Activated CD4-positive, alpha-beta T cell treated with anti-CD3 and anti-CD28 coated beads, Interleukin-2, amount 50 U/mL, for 48 hours (primary cell): ENCODE results near the gene AREL1.
"Not testable (repeated sequence)": the region's sequence is repeated elsewhere in the genome, so short reads cannot be mapped to it uniquely, and the experiment has no call there.

Experiments
- DNase-seq, 2 experiments: peaks; one replicate each; pipeline ENCODE4 v3.0.0-alpha.2; 2020

AREL1 gene, protein sequence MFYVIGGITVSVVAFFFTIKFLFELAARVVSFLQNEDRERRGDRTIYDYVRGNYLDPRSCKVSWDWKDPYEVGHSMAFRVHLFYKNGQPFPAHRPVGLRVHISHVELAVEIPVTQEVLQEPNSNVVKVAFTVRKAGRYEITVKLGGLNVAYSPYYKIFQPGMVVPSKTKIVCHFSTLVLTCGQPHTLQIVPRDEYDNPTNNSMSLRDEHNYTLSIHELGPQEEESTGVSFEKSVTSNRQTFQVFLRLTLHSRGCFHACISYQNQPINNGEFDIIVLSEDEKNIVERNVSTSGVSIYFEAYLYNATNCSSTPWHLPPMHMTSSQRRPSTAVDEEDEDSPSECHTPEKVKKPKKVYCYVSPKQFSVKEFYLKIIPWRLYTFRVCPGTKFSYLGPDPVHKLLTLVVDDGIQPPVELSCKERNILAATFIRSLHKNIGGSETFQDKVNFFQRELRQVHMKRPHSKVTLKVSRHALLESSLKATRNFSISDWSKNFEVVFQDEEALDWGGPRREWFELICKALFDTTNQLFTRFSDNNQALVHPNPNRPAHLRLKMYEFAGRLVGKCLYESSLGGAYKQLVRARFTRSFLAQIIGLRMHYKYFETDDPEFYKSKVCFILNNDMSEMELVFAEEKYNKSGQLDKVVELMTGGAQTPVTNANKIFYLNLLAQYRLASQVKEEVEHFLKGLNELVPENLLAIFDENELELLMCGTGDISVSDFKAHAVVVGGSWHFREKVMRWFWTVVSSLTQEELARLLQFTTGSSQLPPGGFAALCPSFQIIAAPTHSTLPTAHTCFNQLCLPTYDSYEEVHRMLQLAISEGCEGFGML

DNA sequence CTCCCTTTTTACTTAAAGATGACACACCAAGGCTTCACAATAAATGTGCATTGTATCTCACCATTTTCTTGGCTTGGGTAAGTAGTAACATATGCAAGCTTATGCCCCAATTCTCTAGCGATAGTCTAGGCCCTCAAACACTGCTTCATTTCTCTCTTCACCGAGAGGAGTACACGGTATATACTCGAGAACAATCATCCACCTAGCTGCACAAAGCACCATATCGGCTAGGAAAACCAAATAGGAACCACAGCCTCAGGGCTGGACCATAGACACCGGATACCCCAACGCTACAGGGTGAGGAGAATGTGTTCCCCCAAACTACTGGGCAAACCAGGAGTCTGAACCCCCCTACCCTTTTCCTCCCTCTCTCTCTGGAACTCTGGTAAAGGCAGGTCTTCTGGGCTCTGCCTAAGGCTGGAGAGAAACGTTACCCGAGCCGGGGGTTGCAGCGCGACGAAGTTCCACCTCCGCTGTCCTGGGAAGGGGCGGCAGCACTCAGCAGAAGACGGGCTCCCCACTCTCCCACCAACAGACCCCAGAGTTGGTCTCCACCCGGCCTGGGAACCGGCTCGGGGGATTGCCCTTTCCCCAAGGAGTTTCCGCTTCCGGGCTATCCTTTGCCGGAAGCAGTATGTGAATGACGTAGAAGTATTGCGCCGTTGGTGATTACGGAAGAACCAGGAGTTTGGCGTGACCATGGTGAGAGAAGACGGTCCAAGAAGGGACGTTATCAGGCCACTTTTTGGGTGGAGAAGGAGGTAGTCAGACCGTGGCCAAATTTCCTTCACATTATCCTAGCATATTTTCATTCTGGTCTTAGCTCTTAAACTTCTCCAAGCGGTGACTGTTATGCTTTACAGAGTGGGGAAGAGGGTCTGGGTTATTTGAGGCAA, at the start of gene AREL1, which contains the start of gene FCF1:
Gene AREL1, minus strand, starts transcription at position 582 of the 896 bp plus-strand sequence. CDS start 27,465 bp downstream, outside the sequence.
Gene FCF1, plus strand, starts transcription at position 646 of the 896 bp plus-strand sequence. Its CDS starts 54 bp downstream, at position 700.
- DNase-seq: peak; percentile 75 to 82

DNA sequence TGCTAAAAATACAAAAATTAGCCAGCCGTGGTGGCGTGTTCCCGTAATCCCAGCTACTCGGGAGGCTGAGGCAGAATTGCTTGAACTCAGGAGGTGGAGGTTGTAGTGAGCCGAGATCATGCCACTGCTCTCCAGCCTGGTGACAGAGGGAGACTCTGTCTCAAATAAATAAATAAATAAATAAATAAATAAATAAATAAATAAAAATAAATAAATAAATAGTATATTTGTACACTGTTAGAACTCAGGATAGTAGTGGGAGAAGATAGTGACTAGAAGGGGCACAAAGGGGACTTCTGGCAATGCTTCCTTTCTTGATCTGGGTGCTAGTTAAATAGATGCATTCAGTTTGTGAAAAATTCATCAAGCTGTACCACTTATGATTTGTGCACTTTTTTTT, 45.6 kb upstream of the AREL1 start:
- DNase-seq: not testable (repeated sequence)

DNA sequence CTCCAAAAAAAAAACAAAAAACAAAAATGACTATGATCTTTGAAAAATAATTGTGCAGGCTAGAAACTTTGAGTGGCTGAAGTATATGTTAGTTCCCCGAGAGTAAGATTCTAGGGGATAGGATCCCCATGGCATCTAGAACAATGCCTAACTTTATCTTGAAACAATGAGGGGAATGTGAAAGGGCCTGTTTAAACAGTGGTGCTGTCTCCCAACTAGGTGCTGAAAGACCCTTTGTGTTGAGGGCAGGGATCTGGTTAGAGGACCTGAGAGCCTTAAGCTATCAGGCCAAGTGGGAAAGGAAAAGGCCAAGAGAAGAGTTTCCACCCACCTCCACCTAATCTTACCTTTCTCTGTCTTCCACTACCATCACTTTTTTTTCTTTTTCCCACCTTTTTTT, 43.4 kb upstream of the AREL1 start:
- DNase-seq: no peak

DNA sequence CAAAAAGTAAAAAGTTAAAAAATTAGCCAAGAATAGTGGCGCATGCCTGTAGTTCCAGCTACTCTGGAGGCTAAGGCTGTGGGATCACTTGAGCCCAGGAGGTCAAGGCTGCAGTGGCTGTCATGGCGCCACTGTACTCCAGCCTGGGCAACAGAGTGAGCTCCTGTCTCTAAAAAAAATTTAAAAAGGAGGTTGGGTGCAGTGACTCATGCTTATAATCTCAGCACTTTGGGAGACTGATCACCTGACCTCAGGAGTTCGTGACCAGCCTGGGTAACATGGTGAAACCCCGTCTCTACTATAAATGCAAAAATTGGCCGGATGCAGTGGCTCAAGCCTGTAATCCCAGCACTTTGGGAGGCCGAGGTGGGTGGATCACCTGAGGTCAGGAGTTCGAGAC, 42.0 kb upstream of the AREL1 start:
- DNase-seq: no peak

DNA sequence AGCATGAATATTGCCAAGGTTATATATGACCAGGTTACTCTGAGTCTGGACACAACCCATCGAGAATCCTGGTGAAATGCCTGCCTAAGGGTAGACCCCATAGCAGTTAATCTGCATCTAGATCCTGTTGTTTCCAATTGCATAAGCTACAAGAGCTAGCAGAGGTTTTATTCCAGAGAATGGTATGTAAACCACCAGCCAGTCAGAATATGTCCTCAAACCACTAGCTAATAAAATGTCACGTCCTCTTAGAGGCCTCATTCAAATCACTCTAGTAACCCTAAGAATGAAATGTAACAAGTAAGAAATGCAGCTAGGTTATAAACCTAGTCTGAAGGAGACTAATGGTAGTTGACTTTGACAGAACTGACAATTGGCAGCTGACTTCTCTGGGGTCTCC, 41.3 kb upstream of the AREL1 start:
- no peak for DNase-seq

DNA sequence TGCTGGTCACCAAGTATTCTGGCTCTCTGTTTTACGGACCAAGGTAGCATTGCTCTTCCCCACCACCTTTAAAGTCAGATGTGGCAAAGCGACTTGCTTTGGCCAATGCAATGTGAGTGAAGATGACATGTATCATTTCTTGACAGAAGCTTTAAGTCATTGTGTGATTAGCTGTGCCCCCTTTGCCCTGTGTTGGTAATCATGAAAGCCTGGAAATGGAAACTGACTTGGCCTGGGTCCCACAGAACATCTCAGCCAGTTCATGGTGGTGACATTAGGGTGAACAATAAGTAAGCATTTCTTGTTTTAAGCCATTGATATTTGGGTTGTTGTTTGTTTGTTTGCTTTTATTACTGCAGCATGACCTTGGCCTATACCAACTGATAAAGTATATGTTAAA, 34.4 kb upstream of the AREL1 start:
- no peak for DNase-seq

DNA sequence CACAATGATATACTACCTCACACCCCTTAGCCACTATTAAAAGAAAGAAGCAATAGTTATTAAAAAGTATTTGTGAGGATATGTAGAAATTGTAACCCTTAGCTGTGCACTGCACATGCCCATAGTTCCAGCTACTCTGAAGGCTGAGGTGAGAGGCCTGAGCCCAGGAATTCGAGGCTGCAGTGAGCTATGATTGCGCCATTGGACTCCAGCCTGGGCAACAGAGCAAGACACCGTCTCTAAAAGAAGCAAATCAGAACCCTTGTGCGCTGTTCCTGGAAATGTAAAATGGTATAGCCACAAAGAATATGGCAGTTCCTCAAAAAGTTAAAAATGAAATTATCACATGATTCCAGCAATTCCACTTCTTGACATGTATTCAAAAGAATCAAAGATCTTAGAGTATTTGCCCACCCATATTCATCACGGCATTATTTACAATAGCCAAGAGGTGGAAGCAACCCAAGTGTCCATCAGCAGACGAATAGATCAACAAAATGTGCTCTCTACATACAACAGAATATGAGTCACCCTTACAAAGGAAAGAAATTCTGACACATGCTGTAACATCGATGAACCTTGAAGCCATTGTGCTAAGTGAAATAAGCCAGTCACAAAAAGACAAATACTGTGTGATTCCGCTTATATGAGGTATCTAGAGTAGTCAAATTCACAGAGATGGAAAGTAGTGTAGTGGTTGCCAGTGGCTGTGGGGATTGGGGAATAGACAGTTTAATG, 26.6 kb upstream of the AREL1 start:
- DNase-seq: no peak

DNA sequence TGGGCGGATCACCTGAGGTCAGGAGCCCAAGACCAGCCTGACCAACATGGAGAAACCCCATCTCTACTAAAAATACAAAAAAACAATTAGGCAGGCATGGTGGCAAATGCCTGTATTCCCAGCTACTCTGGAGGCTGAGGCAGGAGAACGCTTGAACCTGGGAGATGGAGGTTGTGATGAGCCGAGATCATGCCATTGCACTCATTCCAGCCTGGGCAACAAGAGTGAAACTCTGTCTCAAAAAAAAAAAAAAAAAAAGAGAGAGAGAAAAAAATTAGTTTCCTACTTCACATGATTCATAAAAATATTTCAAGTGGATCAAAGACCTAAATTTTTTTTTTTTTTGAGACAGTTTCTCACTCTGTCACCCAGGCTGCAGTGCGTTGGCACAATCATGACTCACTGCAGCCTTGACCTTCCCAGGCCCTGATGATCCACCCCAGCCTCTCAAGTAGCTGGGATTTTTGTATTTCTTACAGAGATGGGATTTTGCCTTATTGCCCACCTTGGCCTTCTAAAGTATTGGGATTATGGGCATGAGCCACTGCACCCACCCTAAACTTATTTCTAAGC, 25.0 kb upstream of the AREL1 start:
- DNase-seq: no peak

DNA sequence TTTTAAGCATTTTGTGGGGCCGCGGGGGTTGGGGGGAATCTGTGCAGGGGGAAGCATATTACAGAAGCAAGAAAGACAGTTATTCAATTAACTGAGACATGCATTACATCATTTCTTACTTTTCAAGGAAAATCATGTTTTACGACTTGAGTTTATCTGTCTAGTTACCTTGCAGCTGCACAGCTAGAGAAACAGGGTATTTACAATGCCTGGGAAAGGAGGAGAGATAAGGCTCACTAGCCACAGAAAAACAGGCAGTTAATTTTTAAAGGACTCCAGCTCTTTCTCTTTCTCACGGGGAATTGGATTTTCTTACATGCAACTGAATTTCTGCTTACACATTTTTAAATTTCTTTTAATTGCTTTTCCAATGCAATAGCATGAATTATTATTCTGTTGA, 22.2 kb upstream of the AREL1 start:
- DNase-seq: no peak

DNA sequence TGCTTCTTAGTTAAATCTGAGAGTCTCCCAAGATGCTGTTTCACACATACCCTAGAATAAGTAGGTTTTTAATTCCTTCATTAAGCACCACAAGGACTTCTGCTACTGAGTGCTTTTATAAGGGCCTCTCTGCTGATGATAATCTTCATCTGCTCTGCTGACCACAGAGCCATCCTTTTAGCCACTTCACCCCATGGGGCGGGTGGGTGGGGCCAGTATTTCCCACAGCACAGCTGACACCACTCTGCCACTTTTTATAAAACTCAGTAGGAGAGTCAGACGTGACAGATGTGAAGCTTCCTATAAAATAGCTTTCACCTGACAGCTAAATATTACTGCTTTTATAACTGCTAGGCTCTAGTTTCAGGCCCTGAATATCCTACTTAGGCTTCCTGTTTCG, 20.3 kb upstream of the AREL1 start:
- no peak for DNase-seq

DNA sequence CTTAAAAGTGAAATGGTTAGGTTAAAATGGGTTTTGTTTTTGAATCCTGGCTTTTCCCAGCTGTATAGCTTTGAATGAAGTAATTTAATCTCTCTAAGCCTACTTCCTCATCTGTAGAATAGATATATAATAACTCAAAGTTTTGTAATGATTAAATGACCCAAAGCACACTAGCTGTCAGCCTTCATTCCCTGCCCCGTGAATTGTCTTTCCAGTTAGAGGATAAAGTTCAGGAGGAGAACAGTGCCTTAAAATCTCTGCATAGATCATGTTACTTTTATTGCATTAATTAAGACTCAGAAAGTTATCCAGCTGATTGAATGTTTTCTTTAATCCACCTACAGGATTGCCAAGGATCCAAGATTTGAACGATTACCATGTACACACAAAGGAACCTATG, 19.5 kb upstream of the AREL1 start:
- DNase-seq: no peak

DNA sequence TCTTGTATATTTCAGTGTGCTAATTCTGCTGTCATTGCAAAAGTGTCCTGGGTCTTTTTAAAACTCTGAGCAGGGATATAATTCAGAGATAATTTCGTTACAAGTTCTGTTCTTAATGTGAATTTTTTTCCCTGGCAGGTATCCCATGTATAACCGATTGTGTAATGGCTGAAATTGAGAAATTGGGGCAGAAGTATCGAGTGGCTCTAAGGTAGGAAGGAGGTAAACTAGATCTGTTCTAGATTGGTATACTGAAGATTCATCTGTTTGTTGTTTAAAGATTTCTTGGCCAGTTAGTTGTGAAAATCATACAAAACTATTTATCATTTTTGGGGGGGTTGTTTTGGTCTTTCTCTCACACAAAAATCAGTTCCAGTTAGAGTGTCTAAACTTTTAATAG, 10.3 kb upstream of the AREL1 start:
- no peak for DNase-seq

DNA sequence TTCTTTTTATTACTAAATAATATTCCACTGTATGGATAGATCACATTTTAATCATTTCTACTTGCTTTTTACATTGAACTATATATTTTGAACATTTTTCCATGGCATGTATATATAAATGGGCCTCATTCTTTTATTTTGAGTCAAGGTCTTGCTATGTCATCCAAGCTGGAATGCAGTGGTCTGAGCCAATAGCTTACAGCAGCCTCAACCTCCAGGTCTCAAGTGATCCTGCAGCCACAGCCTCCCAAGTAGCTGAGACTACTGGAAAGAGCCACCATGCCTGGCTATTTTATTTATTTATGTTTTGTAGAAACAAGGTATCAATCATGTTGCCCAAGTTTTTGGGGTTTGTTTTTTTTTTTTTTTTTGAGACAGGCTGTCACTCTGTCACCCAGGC, 7.6 kb upstream of the AREL1 start:
- no peak for DNase-seq

DNA sequence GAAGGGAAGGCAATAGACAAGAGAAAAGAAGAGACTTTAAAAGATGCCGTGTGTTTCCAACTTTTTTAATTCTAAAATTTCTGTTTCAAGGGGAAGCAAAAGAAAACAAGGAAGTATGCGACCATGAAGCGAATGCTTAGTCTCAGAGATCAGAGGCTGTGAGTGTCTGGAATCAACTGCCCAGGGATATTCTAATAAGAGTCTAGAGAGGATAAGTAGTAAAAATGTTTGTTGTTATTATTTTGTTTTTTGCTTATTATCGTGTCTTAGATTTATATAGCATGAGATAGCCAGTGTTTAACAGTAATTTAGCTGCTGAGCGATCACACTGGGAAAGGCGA, 485 bp upstream of the AREL1 start:
- DNase-seq: no peak

DNA sequence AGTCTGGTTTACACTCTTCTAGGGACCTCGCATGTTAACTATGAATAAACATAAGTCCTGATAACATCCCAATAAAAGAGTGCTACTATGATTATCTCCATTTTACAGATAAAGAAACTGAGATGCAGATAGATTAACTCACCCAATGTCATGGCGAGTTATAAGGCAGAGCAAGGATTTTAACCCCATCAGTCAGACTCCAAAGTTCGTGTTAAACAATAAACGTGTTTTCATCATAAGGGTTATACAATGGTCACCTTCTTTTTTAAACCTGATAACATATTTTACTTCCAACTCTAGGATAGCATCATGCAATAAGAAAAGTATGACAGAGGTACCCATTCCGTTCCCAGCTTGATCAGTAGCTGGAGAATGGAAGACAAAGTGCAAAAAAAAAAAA, 1.2 kb downstream of the AREL1 start:
- DNase-seq: no peak

DNA sequence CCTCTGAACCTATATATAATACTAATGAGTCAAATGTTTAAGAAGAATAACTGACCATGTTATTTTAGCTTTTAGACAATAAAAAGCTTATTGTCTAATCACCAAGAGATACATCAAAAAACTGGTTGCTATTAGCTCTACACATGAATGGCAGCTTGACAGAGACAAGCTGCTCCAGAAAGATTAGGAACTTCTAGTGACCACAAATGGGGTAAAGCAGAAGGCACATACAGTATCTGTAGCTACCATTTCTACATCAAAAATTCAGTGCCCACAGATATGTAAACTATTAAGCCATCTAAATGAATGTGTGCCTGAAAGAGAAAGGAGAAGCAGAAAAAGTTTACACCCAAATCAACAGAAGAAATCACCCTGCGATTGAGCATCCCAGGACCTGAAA, 2.4 kb downstream of the AREL1 start:
- DNase-seq: no peak

DNA sequence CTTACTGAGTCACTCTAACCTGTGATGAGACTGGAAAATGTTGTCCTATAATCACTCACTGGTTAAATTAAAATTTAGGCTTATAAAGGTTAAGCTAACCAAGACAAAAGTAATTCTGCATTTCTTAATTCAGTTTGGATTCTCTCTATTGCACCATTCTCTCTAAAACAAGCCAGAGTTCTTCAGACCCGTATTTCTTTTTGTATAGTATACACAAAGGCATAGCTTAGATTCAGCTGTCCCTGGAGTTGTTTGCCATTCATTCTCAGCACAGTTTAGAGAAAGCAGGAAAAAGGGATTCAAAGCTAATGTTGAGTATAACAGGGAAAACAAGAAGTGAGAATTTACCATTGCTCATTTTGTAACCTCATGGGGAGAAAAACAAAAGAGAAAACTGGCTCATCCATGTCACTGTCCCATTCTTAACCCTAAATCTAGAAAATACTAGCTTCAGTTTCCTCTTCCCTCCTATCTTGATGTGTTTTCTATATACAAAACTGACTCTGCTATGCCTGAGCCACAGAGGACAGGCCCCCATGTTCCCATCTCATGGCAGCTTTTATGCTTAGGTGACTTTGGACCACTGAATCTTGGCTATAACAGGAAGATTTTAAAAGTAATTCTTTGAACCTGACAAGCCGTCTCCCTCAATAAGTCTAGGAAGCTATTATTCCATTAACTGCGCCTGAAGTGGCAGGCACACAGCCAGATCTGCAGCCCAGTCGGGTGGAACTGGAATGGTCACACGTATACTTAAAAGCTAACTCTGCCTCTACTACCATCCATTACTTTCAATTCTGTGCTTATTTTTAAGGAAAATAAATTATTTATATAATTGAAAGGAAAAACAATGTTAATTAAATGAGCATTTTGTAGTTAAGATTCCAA, 7.0 kb downstream of the AREL1 start:
- no peak for DNase-seq

DNA sequence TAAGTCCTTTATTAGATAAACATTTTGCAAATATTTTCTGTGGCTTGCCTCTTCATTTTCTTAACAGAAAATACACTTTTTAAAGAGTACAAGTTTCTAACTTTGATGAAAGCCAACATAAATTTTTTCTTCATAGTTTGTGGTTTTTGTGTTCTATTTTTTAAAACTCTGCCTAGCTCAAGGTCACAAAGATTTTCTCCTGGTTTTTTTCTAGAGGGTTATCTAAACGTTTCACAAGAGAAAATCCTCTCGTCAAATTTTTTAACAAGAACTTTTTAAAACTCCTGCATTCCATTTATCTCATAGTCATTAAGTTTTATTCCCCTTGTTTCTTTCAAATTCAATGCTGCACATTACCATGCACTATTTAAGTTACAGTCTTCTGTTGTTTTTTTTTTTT, 8.2 kb downstream of the AREL1 start:
- DNase-seq: no peak

DNA sequence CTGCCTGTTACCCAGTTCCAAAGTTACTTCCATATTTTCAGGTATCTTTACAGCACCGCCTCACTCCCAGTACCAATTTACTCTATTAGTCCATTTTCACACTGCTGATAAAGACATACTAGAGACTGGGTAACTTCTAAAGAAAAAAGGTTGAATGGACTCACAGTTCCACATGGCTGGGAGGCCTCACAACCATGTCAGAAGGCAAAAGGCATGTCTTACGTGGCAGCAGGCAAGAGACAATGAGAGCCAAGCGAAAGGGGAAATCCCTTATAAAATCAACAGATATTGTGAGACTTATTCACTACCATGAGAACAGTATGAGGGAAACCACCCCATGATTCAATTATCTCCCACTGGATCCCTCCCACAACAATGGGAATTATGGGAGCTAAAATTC, 9.8 kb downstream of the AREL1 start:
- DNase-seq: no peak

DNA sequence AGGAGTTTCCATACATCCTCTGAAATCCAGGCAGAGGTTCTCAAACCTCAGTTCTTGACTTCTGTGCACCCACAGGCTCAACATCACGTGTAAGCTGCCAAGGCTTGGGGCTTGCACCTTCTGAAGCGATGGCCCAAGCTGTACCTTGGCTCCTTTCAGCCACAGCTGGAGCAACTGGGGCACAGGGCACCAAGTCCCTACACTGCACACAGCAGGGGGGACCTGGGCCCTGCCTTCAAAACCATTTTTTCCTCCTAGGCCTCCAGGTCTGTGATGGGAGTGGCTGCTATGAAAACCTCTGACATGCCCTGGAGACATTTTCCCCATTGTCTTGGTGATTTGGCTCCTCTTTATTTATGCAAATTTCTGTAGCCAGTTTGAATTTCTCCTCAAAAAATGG, 10.6 kb downstream of the AREL1 start:
- DNase-seq: no peak

DNA sequence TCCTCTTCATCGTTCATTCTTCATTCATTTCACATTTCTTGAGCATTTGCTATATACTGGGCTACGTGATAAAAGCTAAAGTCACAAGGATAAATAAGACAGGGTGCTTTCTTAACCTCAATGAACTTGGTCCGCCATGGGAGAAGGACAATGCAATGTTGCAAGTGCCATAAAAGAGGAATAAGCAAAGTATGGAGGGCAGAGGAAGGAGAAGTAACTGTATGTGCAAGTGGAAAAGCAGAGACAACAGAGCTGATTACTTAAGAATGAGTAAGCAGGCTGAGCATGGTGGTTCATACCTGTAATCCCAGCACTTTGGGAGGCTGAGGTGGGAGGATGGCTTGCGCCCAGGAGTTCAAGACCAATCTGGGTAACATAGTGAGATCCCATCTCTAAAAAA, 14.4 kb downstream of the AREL1 start:
- no peak for DNase-seq
